Measurements from ENCODE around the gene TFEC. TPM values are rescaled to one million over a fixed set of nuclear protein-coding genes. Genes with fewer than 3 reads are reported as not detected.
"Not testable (repeated sequence)": the region's sequence is repeated elsewhere in the genome, so short reads cannot be mapped to it uniquely, and the experiment has no call there.

The TFEC gene
- polyA plus RNA-seq (2013, experiment 1 of 2; ENCODE audit: insufficient read length): 0.04 TPM
- polyA plus RNA-seq (2013, experiment 2 of 2; ENCODE audit: insufficient read length): 0.25 TPM

GRCh38 chr7:116030651-116031276, at the start of gene TFEC:
Gene TFEC (minus strand): TSS chr7:116030763. CDS start chr7:115984441, 46,322 bp downstream.
- DNase-seq: peak; percentile 18

GRCh38 chr7:116075351-116076145, 45.0 kb upstream of the TFEC start:
- DNase-seq: peak; percentile 38

- no peak for DNase-seq
Measured at GRCh38 chr7:116071629-116072028, 41.1 kb upstream of the TFEC start.

GRCh38 chr7:116064179-116064578, 33.6 kb upstream of the TFEC start:
- DNase-seq: no peak

GRCh38 chr7:116062666-116063065, 32.1 kb upstream of the TFEC start:
- DNase-seq: peak; percentile 34

GRCh38 chr7:116052006-116052405, 21.4 kb upstream of the TFEC start:
- DNase-seq: peak; percentile 1

GRCh38 chr7:116047261-116047660, 16.7 kb upstream of the TFEC start:
- not testable (repeated sequence) for DNase-seq

GRCh38 chr7:116045532-116045931, 15.0 kb upstream of the TFEC start:
- no peak for DNase-seq

- DNase-seq: no peak
Measured at GRCh38 chr7:116041615-116042014, 11.1 kb upstream of the TFEC start.

- no peak for DNase-seq
Measured at GRCh38 chr7:116037401-116037800, 6.8 kb upstream of the TFEC start.

- DNase-seq: no peak
Measured at GRCh38 chr7:116034411-116034810, 3.8 kb upstream of the TFEC start.

- DNase-seq: no peak
Measured at GRCh38 chr7:116032886-116033285, 2.3 kb upstream of the TFEC start.

GRCh38 chr7:116028787-116029186, 1.8 kb downstream of the TFEC start:
- no peak for DNase-seq

GRCh38 chr7:116027786-116028185, 2.8 kb downstream of the TFEC start:
- no peak for DNase-seq

GRCh38 chr7:116024826-116025809, 5.4 kb downstream of the TFEC start:
- DNase-seq: no peak

GRCh38 chr7:116021237-116021636, 9.3 kb downstream of the TFEC start:
- no peak for DNase-seq

GRCh38 chr7:116018731-116019130, 11.8 kb downstream of the TFEC start:
- DNase-seq: no peak

- no peak for DNase-seq
Measured at GRCh38 chr7:116013675-116014074, 16.9 kb downstream of the TFEC start.

- no peak for DNase-seq
Measured at GRCh38 chr7:116011584-116011983, 19.0 kb downstream of the TFEC start.

GRCh38 chr7:116004762-116005161, 25.8 kb downstream of the TFEC start:
- DNase-seq: not testable (repeated sequence)

- no peak for DNase-seq
Measured at GRCh38 chr7:115997221-115997620, 33.3 kb downstream of the TFEC start.

GRCh38 chr7:115995701-115996100, 34.9 kb downstream of the TFEC start:
- no peak for DNase-seq

GRCh38 chr7:115988401-115988800, 42.2 kb downstream of the TFEC start:
- no peak for DNase-seq

Measured in fibroblast of skin of scalp (primary cell).